ENCODE measurements around the gene NAGLU. TPM values are rescaled to one million over a fixed set of nuclear protein-coding genes. Genes with fewer than 3 reads are reported as not detected.

NAGLU gene
- polyA plus RNA-seq, 2 of the 4 experiments (the other 2 are of a cell fraction), result 17.8 to 34.5 TPM

DNA sequence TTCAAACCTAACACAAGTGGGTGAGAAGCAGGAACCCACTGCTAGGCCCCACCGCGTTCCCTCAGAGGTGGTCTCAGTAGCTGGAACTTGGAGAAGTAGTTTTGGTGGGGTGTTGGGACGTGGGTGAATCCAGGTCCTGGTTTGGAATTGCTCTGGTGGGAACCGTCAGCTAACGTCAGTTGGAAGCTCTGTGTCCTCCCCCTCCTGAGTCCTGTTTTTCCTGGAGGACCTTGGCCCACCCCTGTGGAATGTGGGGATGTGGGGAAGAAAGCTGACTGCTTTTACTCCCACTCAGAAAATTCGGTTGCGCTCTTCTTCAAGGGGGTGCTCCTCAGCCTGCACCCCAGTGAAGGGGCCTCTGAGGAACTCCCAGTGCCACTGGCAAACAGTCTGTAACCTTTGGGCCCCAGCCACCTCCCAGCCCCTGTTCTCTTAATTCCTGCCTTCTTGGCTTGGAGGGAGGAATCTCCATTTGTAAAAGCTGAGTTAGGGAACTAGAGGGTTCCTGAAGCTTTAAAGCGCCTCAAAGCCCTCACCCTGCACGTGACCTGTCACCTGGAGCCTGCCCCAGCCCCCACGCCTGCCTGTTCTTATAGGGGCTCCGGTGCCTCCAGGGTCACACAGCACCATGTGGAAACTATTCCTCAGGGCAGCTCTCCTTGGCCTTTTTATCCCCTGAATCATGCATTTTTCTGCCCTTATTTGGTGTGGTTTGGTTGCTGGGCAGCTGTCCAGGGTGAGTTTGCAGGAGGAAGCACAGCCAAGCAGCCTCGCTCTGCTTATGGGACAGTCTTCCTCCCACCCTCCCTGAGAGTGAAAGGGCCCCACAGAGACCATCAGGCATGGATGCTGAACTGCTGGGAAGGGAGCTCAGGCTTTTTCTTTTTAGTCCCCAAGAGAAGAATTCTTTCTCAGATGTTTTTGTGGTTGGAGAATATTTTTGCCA is 16.2 kb upstream of the NAGLU start (continued):
- TF ChIP-seq, protein P1, sequence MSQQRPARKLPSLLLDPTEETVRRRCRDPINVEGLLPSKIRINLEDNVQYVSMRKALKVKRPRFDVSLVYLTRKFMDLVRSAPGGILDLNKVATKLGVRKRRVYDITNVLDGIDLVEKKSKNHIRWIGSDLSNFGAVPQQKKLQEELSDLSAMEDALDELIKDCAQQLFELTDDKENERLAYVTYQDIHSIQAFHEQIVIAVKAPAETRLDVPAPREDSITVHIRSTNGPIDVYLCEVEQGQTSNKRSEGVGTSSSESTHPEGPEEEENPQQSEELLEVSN (IDR thresholded peaks at IDR 0.05; ENCODE audit: borderline replicate concordance, low read depth), result peak; percentile 90
- TF ChIP-seq POLR2A (IDR thresholded peaks at IDR 0.05; ENCODE audit: low read length) (peak; percentile 60), RCOR1 (IDR thresholded peaks at IDR 0.05; ENCODE audit: low read depth, low read length) (no peak), CEBPB (IDR thresholded peaks at IDR 0.05) (peak in 1 of 2 experiments; percentile 62; a peak in 1 of 4 replicates), TP53 (CRISPR knock-in tag; IDR thresholded peaks at IDR 0.05) (0 out of 2 replicates have a peak, but pooled peaks have one; percentile 51), JUN (IDR thresholded peaks at IDR 0.05) (peak; percentile 84 to 93; a peak in 4 of 5 replicates), HOXB5 (CRISPR knock-in tag; IDR thresholded peaks at IDR 0.05) (peak; percentile 83), TFCP2L1 (CRISPR knock-in tag; IDR thresholded peaks at IDR 0.05) (no peak), RNF2 (IDR thresholded peaks at IDR 0.05; ENCODE audit: borderline replicate concordance, low read depth) (no peak), NPAS2 (CRISPR knock-in tag; IDR thresholded peaks at IDR 0.05; ENCODE audit: borderline replicate concordance) (peak; percentile 77), JUNB (IDR thresholded peaks at IDR 0.05) (peak; percentile 67), HDAC2 (IDR thresholded peaks at IDR 0.05) (no peak), NFE2L2 (conservative IDR thresholded peaks at IDR 0.05; ENCODE audit: low read length) (no peak), HOXA7 (CRISPR knock-in tag; IDR thresholded peaks at IDR 0.05) (0 out of 2 replicates have a peak, but pooled peaks have one; percentile 80), FOXS1 (CRISPR knock-in tag; IDR thresholded peaks at IDR 0.05) (no peak; the same call in 1 of the 2 replicates), ZFP36 (IDR thresholded peaks at IDR 0.05; ENCODE audit: borderline replicate concordance, partially characterized antibody) (peak; percentile 69), EP300 (IDR thresholded peaks at IDR 0.05) (peak; percentile 37 to 67; a peak in 2 of 5 replicates), CHD2 (IDR thresholded peaks at IDR 0.05; ENCODE audit: low read length, partially characterized antibody) (no peak), MYC (IDR thresholded peaks at IDR 0.05; ENCODE audit: borderline replicate concordance, low read length) (peak; percentile 53; the same call in 1 of the 2 replicates), RARB (CRISPR knock-in tag; IDR thresholded peaks at IDR 0.05) (no peak; the same call in 1 of the 2 replicates), BHLHE40 (IDR thresholded peaks at IDR 0.05; ENCODE audit: low read depth, low read length) (peak; percentile 84), CBX2 (IDR thresholded peaks at IDR 0.05; ENCODE audit: borderline replicate concordance, low read depth) (no peak), NR3C1 (IDR thresholded peaks at IDR 0.05) (no peak), FOSB (CRISPR knock-in tag; IDR thresholded peaks at IDR 0.05) (no peak), EHF (CRISPR knock-in tag; IDR thresholded peaks at IDR 0.05) (0 out of 2 replicates have a peak, but pooled peaks have one; percentile 67), ESRRA (IDR thresholded peaks at IDR 0.05; ENCODE audit: borderline replicate concordance, low read length) (no peak), KDM5A (IDR thresholded peaks at IDR 0.05) (no peak), ZNF302 (CRISPR knock-in tag; IDR thresholded peaks at IDR 0.05) (peak; percentile 74; the same call in 1 of the 2 replicates)
- TF ChIP-seq, protein P2, sequence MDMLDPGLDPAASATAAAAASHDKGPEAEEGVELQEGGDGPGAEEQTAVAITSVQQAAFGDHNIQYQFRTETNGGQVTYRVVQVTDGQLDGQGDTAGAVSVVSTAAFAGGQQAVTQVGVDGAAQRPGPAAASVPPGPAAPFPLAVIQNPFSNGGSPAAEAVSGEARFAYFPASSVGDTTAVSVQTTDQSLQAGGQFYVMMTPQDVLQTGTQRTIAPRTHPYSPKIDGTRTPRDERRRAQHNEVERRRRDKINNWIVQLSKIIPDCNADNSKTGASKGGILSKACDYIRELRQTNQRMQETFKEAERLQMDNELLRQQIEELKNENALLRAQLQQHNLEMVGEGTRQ (IDR thresholded peaks at IDR 0.05), result peak; percentile 91
- TF ChIP-seq, protein P3, sequence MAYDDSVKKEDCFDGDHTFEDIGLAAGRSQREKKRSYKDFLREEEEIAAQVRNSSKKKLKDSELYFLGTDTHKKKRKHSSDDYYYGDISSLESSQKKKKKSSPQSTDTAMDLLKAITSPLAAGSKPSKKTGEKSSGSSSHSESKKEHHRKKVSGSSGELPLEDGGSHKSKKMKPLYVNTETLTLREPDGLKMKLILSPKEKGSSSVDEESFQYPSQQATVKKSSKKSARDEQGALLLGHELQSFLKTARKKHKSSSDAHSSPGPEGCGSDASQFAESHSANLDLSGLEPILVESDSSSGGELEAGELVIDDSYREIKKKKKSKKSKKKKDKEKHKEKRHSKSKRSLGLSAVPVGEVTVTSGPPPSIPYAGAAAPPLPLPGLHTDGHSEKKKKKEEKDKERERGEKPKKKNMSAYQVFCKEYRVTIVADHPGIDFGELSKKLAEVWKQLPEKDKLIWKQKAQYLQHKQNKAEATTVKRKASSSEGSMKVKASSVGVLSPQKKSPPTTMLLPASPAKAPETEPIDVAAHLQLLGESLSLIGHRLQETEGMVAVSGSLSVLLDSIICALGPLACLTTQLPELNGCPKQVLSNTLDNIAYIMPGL (CRISPR knock-in tag; IDR thresholded peaks at IDR 0.05; ENCODE audit: borderline replicate concordance), result no peak
- TF ChIP-seq, protein P4, sequence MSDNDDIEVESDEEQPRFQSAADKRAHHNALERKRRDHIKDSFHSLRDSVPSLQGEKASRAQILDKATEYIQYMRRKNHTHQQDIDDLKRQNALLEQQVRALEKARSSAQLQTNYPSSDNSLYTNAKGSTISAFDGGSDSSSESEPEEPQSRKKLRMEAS (IDR thresholded peaks at IDR 0.05), result peak; percentile 99
- TF ChIP-seq, protein P5, sequence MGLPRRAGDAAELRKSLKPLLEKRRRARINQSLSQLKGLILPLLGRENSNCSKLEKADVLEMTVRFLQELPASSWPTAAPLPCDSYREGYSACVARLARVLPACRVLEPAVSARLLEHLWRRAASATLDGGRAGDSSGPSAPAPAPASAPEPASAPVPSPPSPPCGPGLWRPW (IDR thresholded peaks at IDR 0.05), result no peak
- TF ChIP-seq, protein P6, sequence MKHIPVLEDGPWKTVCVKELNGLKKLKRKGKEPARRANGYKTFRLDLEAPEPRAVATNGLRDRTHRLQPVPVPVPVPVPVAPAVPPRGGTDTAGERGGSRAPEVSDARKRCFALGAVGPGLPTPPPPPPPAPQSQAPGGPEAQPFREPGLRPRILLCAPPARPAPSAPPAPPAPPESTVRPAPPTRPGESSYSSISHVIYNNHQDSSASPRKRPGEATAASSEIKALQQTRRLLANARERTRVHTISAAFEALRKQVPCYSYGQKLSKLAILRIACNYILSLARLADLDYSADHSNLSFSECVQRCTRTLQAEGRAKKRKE (CRISPR knock-in tag; IDR thresholded peaks at IDR 0.05; ENCODE audit: low read depth), result peak; percentile 81; the same call in 1 of the 2 replicates
- TF ChIP-seq, protein P7, sequence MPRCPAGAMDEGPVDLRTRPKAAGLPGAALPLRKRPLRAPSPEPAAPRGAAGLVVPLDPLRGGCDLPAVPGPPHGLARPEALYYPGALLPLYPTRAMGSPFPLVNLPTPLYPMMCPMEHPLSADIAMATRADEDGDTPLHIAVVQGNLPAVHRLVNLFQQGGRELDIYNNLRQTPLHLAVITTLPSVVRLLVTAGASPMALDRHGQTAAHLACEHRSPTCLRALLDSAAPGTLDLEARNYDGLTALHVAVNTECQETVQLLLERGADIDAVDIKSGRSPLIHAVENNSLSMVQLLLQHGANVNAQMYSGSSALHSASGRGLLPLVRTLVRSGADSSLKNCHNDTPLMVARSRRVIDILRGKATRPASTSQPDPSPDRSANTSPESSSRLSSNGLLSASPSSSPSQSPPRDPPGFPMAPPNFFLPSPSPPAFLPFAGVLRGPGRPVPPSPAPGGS (IDR thresholded peaks at IDR 0.05), result 0 out of 3 replicates have a peak, but pooled peaks have one; percentile 48
- TF ChIP-seq, protein P8, sequence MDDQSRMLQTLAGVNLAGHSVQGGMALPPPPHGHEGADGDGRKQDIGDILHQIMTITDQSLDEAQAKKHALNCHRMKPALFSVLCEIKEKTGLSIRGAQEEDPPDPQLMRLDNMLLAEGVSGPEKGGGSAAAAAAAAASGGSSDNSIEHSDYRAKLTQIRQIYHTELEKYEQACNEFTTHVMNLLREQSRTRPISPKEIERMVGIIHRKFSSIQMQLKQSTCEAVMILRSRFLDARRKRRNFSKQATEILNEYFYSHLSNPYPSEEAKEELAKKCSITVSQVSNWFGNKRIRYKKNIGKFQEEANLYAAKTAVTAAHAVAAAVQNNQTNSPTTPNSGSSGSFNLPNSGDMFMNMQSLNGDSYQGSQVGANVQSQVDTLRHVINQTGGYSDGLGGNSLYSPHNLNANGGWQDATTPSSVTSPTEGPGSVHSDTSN (IDR thresholded peaks at IDR 0.05), result peak; percentile 68; the same call in 1 of the 2 replicates

Measured in A549 (cell line).